Tibial artery (tissue), 4 donors: ENCODE data around the gene SULT2A1.

Experiments used
- DNase-seq, 2 donors: peaks; one replicate each; pipeline ENCODE4 v3.0.0-alpha.2; 2019
- H3K27ac ChIP-seq, 2 donors: fragments of 200-600 bp; sonication (generic) in 1 of 2; 1 replicate in 1 of 2; 2 replicates in 1 of 2; pipeline ENCODE4 v1.5.1; 2018 to 2019; ENCODE audit warnings: mild to moderate bottlenecking in 1 of 2
- H3K27me3 ChIP-seq, 2 donors: fragments of 200-600 bp; sonication (generic) in 1 of 2; one replicate each; pipeline versions ENCODE4 v1.5.1 to v1.6.0; 2016 to 2019
- H3K36me3 ChIP-seq, 3 donors: fragments of 200-600 bp; sonication (generic) in 2 of 3; one replicate each; pipeline ENCODE4 v1.5.1; 2016 to 2019; ENCODE audit warnings: mild to moderate bottlenecking in 2 of 3
- H3K4me1 ChIP-seq, 4 donors: fragments of 200-600 bp; sonication (generic) in 2 of 4; 1 replicate in 3 of 4; 2 replicates in 1 of 4; pipeline ENCODE4 v1.5.1; 2016 to 2019
- H3K4me3 ChIP-seq, 2 donors: fragments of 200-600 bp; sonication (generic) in 1 of 2; 1 replicate in 1 of 2; 2 replicates in 1 of 2; pipeline ENCODE4 v1.5.1; 2018 to 2019; ENCODE audit warnings: mild to moderate bottlenecking in 2 of 2
- H3K9me3 ChIP-seq, 3 donors: fragments of 200-600 bp; sonication (generic) in 1 of 3; one replicate each; pipeline ENCODE4 v1.5.1; 2016 to 2019
- intact Hi-C: fragments of 100-400 bp; cut with DNase I; formaldehyde crosslinking; loops from one replicate; pipeline ENCODE4 v1.15.0; 2023; ENCODE audit warnings: low total_unique reads
- TF ChIP-seq, protein P1 (sequence below), 2 experiments: fragments of 200-600 bp in 1 of 2; fragments of 450-650 bp in 1 of 2; IDR thresholded peaks; one replicate each; pipeline ENCODE4 v1.5.1; 2017 to 2019; ENCODE audit warnings: antibody characterized with exemption in 2 of 2, mild to moderate bottlenecking in 1 of 2, moderate library complexity in 1 of 2

Gene SULT2A1

GRCh38 chr19:47826800-47827199 is 59.3 kb downstream of the SULT2A1 start:
- TF ChIP-seq, protein P1, sequence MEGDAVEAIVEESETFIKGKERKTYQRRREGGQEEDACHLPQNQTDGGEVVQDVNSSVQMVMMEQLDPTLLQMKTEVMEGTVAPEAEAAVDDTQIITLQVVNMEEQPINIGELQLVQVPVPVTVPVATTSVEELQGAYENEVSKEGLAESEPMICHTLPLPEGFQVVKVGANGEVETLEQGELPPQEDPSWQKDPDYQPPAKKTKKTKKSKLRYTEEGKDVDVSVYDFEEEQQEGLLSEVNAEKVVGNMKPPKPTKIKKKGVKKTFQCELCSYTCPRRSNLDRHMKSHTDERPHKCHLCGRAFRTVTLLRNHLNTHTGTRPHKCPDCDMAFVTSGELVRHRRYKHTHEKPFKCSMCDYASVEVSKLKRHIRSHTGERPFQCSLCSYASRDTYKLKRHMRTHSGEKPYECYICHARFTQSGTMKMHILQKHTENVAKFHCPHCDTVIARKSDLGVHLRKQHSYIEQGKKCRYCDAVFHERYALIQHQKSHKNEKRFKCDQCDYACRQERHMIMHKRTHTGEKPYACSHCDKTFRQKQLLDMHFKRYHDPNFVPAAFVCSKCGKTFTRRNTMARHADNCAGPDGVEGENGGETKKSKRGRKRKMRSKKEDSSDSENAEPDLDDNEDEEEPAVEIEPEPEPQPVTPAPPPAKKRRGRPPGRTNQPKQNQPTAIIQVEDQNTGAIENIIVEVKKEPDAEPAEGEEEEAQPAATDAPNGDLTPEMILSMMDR (IDR thresholded peaks at IDR 0.05): no peak
- intact Hi-C loops: no loop called here

DNA sequence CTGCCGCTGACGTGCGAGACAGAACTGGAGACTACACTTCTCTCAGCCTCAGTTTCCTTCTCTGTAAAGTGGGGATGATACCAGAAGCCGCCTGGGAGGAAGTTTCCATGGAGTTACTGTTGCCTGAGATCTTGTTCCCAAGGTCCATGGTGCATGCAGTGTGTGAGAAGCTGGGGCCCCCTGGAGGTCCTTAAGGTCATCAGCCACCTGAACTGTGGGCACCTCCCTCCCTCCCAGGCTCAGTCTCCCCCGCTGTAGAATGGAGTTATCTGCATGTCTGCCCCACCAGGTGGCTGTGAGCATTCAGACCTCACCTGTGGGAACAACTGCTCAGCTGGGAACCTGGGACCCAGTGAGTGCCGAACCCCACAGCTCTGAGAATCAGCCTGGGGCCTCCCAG is 61.7 kb downstream of the SULT2A1 start:
- Histone ChIP-seq H3K36me3 (no peaks in the 10 kb centered on the region), H3K9me3 (peaks cover 0 to 8% (median 8%) of the 10 kb centered on the region in 3 donors), H3K27me3 (peaks cover 0 to 46% of the 10 kb centered on the region in 2 donors), H3K4me3 (no peak overlapping the region), H3K27ac (no peak overlapping the region), H3K4me1 (no peaks in the 10 kb centered on the region)
- no peak for DNase-seq
- TF ChIP-seq, protein P1 (IDR thresholded peaks at IDR 0.05): no peak
- intact Hi-C loops: no loop called here

More at GRCh38 chr19:47826800-47827199, 59.3 kb downstream of the SULT2A1 start:
- H3K27me3 ChIP-seq: peaks cover 0 to 27% of the 10 kb centered on the region in 2 donors
- no peaks in the 10 kb centered on the region for H3K4me1 ChIP-seq
- no peak overlapping the region for H3K4me3 ChIP-seq
- no peak overlapping the region for H3K27ac ChIP-seq
- no peak for DNase-seq
- peaks cover 0 to 8% (median 8%) of the 10 kb centered on the region in 3 donors for H3K9me3 ChIP-seq
- H3K36me3 ChIP-seq: no peaks in the 10 kb centered on the region

DNA sequence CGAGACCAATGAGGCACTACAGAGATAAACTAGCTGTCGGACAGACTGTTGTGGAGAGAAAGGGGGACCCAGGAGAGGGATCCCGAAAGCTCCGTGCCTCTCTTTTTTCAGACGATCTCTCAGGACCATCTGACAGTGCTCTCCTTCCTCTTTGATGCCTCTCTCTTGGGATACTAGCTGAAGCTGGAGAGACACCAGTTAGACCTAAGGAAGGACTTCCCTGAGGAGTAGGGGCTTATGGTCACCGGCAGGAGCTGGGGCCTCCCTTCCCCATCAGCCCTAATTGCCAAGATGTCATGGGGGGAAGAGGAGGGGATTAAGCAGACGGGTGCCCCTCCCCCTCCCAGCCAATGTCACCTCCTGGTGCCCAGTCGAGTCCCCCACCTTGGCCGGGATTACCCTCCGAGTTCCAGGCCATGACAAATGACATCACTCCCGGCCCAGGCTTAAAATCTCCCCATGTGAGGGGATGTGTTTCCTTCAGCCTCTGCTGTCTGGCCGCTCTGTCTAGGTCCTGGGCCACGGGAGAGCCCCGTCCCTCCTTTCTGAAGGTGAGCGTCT is 64.6 kb downstream of the SULT2A1 start, which contains the start of gene CRX:
Gene CRX, plus strand, starts transcription at position 478 of the 561 bp plus-strand sequence. CDS start 12,507 bp downstream, outside the sequence.
- H3K36me3 ChIP-seq: no peaks in the 10 kb centered on the region
- peaks cover 0 to 58% of the 10 kb centered on the region in 2 donors for H3K27me3 ChIP-seq
- no peak for DNase-seq
- H3K27ac ChIP-seq: no peak within 1 kb of the TSS
- intact Hi-C loops: no loop called here
- H3K4me1 ChIP-seq: no peaks in the 10 kb centered on the region
- TF ChIP-seq, protein P1 (IDR thresholded peaks at IDR 0.05): no peak
- peaks cover 0 to 3% (median 2%) of the 10 kb centered on the region in 3 donors for H3K9me3 ChIP-seq
- H3K4me3 ChIP-seq: no peak within 1 kb of the TSS
